HepG2 (cell line): Measurements from ENCODE around the gene MT1G. TPM values are rescaled to one million over a fixed set of nuclear protein-coding genes. Genes with fewer than 3 reads are reported as not detected.
A peak's percentile ranks its signal among the peaks of the same experiment; 100 is the strongest.

Source experiments
- BRD4 ChIP-seq: sonication (generic); formaldehyde crosslinking; IDR thresholded peaks from 2 replicates; pipeline ENCODE4 v1.4.0; 2020; ENCODE audit warnings: missing genetic modification reagents
- DPF2 ChIP-seq: sonication (generic); formaldehyde crosslinking; IDR thresholded peaks from 2 replicates; pipeline ENCODE4 v1.4.0; 2020; ENCODE audit warnings: mild to moderate bottlenecking, low read depth, missing genetic modification reagents, borderline replicate concordance
- HDAC6 ChIP-seq: fragments of 200-600 bp; sonication (generic); IDR thresholded peaks from 2 replicates; pipeline ENCODE4 v1.7.0; 2017; ENCODE audit warnings: mild to moderate bottlenecking, antibody characterized with exemption, low read length, low read depth
- KDM6A ChIP-seq: IDR thresholded peaks from 2 replicates; pipeline ENCODE4 v1.6.1; 2016; ENCODE audit warnings: low read depth
- NFKB2 ChIP-seq: sonication (generic); formaldehyde crosslinking; IDR thresholded peaks from 2 replicates; pipeline ENCODE4 v1.4.0; 2020; ENCODE audit warnings: missing genetic modification reagents, borderline replicate concordance
- RXRA ChIP-seq: sonication (generic); formaldehyde crosslinking; IDR thresholded peaks from 2 replicates; pipeline ENCODE4 v1.5.1; 2020; ENCODE audit warnings: missing genetic modification reagents
- YY1 ChIP-seq: IDR thresholded peaks from 2 replicates; pipeline ENCODE4 v1.6.1; 2011; ENCODE audit warnings: low read length, low read depth, moderate library complexity, mild to moderate bottlenecking; ENCODE audit not compliant: insufficient read depth, insufficient replicate concordance
- ZBTB38 ChIP-seq: sonication (generic); formaldehyde crosslinking; IDR thresholded peaks from 2 replicates; pipeline ENCODE4 v1.5.1; 2020; ENCODE audit warnings: mild to moderate bottlenecking, missing genetic modification reagents
- ZFP62 ChIP-seq: sonication (generic); formaldehyde crosslinking; IDR thresholded peaks from 2 replicates; pipeline ENCODE4 v1.4.0; 2020; ENCODE audit warnings: missing genetic modification reagents
- ZNF143 ChIP-seq: sonication (generic); formaldehyde crosslinking; IDR thresholded peaks from 2 replicates; pipeline ENCODE4 v1.4.0; 2020; ENCODE audit warnings: missing genetic modification reagents
- ZNF232 ChIP-seq: sonication (generic); formaldehyde crosslinking; IDR thresholded peaks from 2 replicates; pipeline ENCODE4 v1.4.0; 2020; ENCODE audit warnings: missing genetic modification reagents, borderline replicate concordance
- ZNF3 ChIP-seq: IDR thresholded peaks from 2 replicates; pipeline ENCODE4 v1.7.0; 2017; ENCODE audit warnings: inconsistent platforms
- ZNF564 ChIP-seq: sonication (generic); formaldehyde crosslinking; IDR thresholded peaks from 2 replicates; pipeline ENCODE4 v1.8.1; 2023; ENCODE audit warnings: mild to moderate bottlenecking, missing genetic modification reagents
- ZNF644 ChIP-seq: IDR thresholded peaks from 2 replicates; pipeline ENCODE4 v1.6.1; 2016; ENCODE audit warnings: low read depth
- ZNF83 ChIP-seq: sonication (generic); formaldehyde crosslinking; IDR thresholded peaks from 2 replicates; pipeline ENCODE4 v1.4.0; 2020; ENCODE audit warnings: missing genetic modification reagents, mild to moderate bottlenecking, borderline replicate concordance
- polyA plus RNA-seq, 8 experiments: library from polyadenylated mRNA; depleted of rRNA in 3 of 8; stranded (reverse) in 7 of 8; unstranded in 1 of 8; fragments of >200 nt; fragmentation: Illumina TruSeq in 4 of 8; extraction: Trizol in 4 of 8; gene quantifications; 2 replicates each; pipeline versions ENCODE4 v1.2.1 to v1.2.3, GENCODE V29; 2011 to 2016; ENCODE audit warnings: low read depth in 4 of 8, missing spikeins in 1 of 8, mixed read lengths in 1 of 8; ENCODE audit not compliant: insufficient read depth in 1 of 8
- total RNA-seq, 5 experiments: library from RNA; depleted of rRNA; stranded (reverse); fragments of >200 nt; fragmentation: Illumina TruSeq; extraction: Trizol; gene quantifications; 2 replicates each; pipeline ENCODE4 v1.2.3, GENCODE V29; 2016; ENCODE audit warnings: low read depth in 1 of 5
- TF ChIP-seq, protein P1 (sequence below): sonication (generic); formaldehyde crosslinking; IDR thresholded peaks from 2 replicates; pipeline ENCODE4 v1.4.0; 2020; ENCODE audit warnings: missing genetic modification reagents
- TF ChIP-seq, protein P2 (sequence below): sonication (generic); formaldehyde crosslinking; IDR thresholded peaks from 2 replicates; pipeline ENCODE4 v1.5.0; 2020; ENCODE audit warnings: missing genetic modification reagents
- TF ChIP-seq, protein P3 (sequence below): sonication (generic); formaldehyde crosslinking; IDR thresholded peaks from 2 replicates; pipeline ENCODE4 v1.8.0; 2022; ENCODE audit warnings: missing genetic modification reagents, mild to moderate bottlenecking, borderline replicate concordance
- TF ChIP-seq, protein P4 (sequence below): sonication (generic); formaldehyde crosslinking; IDR thresholded peaks from 2 replicates; pipeline ENCODE4 v1.5.1; 2020; ENCODE audit warnings: mild to moderate bottlenecking, moderate library complexity, missing genetic modification reagents
- TF ChIP-seq, protein P5 (sequence below): sonication (generic); formaldehyde crosslinking; IDR thresholded peaks from 2 replicates; pipeline ENCODE4 v1.4.0; 2020; ENCODE audit warnings: mild to moderate bottlenecking, low read depth, missing genetic modification reagents

Gene MT1G
- total and polyA plus RNA-seq, 2 of the 13 experiments (the other 11 are each of a cell fraction or from before 2014, with no cell fraction given), result 3.6 to 377 TPM

DNA sequence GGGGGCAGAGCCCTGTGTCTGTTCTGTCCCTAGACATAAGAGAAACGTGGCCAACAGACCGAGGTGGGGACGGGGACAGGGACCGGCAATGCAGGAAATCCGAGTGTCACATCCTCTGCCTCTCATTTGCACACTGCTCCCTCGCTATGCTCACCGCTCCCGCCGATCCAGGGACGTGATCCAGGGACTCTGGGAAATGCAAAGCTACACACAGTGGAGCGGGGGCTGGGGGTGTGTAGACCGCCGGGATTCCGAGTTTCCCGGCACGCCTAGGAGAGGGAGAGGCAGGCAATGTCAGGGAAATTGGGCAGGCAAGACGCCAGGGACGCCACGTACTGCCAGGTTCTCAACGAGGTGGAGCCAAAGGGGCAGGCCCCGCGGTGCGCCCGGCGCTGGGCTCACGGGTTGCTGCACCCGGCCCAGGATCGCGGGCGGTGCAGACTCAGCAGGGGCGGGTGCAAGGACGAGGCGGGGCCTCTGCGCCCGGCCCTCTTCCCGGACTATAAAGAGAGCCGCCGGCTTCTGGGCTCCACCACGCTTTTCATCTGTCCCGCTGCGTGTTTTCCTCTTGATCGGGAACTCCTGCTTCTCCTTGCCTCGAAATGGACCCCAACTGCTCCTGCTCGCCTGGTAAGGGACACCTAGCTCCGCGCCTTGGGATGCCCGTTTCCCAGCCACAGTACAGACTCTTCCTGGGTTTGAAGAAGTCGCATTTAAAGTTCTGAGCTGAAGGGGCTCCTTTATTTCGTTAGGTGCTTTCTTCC is 14.3 kb upstream of the MT1G start, which contains the start of gene MT1X (continued):
- TF ChIP-seq, protein P1, sequence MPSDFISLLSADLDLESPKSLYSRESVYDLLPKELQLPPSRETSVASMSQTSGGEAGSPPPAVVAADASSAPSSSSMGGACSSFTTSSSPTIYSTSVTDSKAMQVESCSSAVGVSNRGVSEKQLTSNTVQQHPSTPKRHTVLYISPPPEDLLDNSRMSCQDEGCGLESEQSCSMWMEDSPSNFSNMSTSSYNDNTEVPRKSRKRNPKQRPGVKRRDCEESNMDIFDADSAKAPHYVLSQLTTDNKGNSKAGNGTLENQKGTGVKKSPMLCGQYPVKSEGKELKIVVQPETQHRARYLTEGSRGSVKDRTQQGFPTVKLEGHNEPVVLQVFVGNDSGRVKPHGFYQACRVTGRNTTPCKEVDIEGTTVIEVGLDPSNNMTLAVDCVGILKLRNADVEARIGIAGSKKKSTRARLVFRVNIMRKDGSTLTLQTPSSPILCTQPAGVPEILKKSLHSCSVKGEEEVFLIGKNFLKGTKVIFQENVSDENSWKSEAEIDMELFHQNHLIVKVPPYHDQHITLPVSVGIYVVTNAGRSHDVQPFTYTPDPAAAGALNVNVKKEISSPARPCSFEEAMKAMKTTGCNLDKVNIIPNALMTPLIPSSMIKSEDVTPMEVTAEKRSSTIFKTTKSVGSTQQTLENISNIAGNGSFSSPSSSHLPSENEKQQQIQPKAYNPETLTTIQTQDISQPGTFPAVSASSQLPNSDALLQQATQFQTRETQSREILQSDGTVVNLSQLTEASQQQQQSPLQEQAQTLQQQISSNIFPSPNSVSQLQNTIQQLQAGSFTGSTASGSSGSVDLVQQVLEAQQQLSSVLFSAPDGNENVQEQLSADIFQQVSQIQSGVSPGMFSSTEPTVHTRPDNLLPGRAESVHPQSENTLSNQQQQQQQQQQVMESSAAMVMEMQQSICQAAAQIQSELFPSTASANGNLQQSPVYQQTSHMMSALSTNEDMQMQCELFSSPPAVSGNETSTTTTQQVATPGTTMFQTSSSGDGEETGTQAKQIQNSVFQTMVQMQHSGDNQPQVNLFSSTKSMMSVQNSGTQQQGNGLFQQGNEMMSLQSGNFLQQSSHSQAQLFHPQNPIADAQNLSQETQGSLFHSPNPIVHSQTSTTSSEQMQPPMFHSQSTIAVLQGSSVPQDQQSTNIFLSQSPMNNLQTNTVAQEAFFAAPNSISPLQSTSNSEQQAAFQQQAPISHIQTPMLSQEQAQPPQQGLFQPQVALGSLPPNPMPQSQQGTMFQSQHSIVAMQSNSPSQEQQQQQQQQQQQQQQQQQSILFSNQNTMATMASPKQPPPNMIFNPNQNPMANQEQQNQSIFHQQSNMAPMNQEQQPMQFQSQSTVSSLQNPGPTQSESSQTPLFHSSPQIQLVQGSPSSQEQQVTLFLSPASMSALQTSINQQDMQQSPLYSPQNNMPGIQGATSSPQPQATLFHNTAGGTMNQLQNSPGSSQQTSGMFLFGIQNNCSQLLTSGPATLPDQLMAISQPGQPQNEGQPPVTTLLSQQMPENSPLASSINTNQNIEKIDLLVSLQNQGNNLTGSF (CRISPR knock-in tag), result no peak; the same call in none of the 2 replicates
- TF ChIP-seq, protein P2, sequence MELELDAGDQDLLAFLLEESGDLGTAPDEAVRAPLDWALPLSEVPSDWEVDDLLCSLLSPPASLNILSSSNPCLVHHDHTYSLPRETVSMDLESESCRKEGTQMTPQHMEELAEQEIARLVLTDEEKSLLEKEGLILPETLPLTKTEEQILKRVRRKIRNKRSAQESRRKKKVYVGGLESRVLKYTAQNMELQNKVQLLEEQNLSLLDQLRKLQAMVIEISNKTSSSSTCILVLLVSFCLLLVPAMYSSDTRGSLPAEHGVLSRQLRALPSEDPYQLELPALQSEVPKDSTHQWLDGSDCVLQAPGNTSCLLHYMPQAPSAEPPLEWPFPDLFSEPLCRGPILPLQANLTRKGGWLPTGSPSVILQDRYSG (CRISPR knock-in tag), result no peak
- TF ChIP-seq YY1 (peak; percentile 32), KDM6A (no peak), ZNF232 (CRISPR knock-in tag) (0 out of 2 replicates have a peak, but pooled peaks have one; percentile 67), ZFP62 (CRISPR knock-in tag) (no peak), NFKB2 (peak; percentile 73; the same call in 1 of the 2 replicates), ZNF83 (CRISPR knock-in tag) (no peak), HDAC6 (no peak), RXRA (peak; percentile 46; the same call in 1 of the 2 replicates), ZNF3 (CRISPR knock-in tag) (peak; percentile 61; the same call in 1 of the 2 replicates), ZNF564 (CRISPR knock-in tag) (0 out of 2 replicates have a peak, but pooled peaks have one; percentile 48), BRD4 (CRISPR knock-in tag) (peak; percentile 78; the same call in 1 of the 2 replicates), ZBTB38 (CRISPR knock-in tag) (peak; percentile 49; the same call in 1 of the 2 replicates), DPF2 (CRISPR knock-in tag) (no peak), ZNF644 (CRISPR knock-in tag) (no peak), ZNF143 (CRISPR knock-in tag) (peak; percentile 63)
- TF ChIP-seq, protein P3, sequence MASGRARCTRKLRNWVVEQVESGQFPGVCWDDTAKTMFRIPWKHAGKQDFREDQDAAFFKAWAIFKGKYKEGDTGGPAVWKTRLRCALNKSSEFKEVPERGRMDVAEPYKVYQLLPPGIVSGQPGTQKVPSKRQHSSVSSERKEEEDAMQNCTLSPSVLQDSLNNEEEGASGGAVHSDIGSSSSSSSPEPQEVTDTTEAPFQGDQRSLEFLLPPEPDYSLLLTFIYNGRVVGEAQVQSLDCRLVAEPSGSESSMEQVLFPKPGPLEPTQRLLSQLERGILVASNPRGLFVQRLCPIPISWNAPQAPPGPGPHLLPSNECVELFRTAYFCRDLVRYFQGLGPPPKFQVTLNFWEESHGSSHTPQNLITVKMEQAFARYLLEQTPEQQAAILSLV, result no peak
- TF ChIP-seq, protein P4, sequence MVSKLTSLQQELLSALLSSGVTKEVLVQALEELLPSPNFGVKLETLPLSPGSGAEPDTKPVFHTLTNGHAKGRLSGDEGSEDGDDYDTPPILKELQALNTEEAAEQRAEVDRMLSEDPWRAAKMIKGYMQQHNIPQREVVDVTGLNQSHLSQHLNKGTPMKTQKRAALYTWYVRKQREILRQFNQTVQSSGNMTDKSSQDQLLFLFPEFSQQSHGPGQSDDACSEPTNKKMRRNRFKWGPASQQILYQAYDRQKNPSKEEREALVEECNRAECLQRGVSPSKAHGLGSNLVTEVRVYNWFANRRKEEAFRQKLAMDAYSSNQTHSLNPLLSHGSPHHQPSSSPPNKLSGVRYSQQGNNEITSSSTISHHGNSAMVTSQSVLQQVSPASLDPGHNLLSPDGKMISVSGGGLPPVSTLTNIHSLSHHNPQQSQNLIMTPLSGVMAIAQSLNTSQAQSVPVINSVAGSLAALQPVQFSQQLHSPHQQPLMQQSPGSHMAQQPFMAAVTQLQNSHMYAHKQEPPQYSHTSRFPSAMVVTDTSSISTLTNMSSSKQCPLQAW (CRISPR knock-in tag), result peak; percentile 70; the same call in 1 of the 2 replicates
- TF ChIP-seq, protein P5, sequence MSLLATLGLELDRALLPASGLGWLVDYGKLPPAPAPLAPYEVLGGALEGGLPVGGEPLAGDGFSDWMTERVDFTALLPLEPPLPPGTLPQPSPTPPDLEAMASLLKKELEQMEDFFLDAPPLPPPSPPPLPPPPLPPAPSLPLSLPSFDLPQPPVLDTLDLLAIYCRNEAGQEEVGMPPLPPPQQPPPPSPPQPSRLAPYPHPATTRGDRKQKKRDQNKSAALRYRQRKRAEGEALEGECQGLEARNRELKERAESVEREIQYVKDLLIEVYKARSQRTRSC (CRISPR knock-in tag), result no peak
